Lower leg skin (tissue), 3 donors: ENCODE measurements around the gene C17orf107.

Experiments used
- POLR2A ChIP-seq, 2 donors: fragments of 450-650 bp; IDR thresholded peaks; one replicate each; pipeline ENCODE4 v1.6.1; 2016 to 2017; ENCODE audit warnings: antibody characterized with exemption in 2 of 2, mild to moderate bottlenecking in 1 of 2, moderate library complexity in 1 of 2
- TF ChIP-seq, protein P1 (sequence below), 3 donors: fragments of 450-650 bp; IDR thresholded peaks; one replicate each; pipeline ENCODE4 v1.5.1; 2016; ENCODE audit warnings: antibody characterized with exemption in 3 of 3, mild to moderate bottlenecking in 3 of 3, moderate library complexity in 2 of 3

DNA sequence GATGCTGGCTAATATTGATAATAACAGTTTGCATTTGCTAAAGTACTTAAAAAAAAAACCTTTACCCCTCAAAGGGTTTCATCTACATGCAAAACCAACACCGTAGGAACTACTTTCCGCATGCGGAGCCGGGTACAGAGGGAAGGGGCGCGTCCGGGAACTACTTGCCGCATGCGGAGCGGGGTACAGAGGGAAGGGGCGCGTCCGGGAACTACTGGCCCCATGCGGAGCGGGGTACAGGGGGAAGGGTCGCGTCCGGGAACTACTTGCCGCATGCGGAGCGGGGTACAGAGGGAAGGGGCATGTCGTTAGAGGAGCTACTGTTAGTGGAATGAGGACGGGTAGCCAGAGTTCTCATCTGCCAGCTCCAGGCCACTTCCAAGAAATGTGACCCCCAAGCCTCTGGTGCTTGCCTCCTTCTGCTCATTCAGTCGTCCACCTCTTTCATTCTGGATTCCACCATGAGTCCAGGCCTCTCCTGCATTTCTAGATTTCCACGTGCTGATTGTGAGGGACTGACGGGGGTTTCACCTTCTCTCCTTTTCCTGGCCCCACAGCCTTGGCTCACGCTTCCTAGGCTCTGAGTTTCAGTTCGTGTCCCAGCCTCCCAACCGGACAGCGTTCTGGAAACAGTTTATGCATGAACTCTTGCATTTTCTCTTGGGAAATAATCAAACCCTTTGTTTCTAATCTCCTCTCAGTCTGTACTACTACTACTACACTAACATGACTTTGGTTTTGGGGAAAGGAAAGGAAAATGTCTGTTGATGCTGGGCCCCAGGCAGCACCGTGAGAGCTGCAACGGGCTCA, 39.3 kb upstream of the C17orf107 start:
- TF ChIP-seq, protein P1, sequence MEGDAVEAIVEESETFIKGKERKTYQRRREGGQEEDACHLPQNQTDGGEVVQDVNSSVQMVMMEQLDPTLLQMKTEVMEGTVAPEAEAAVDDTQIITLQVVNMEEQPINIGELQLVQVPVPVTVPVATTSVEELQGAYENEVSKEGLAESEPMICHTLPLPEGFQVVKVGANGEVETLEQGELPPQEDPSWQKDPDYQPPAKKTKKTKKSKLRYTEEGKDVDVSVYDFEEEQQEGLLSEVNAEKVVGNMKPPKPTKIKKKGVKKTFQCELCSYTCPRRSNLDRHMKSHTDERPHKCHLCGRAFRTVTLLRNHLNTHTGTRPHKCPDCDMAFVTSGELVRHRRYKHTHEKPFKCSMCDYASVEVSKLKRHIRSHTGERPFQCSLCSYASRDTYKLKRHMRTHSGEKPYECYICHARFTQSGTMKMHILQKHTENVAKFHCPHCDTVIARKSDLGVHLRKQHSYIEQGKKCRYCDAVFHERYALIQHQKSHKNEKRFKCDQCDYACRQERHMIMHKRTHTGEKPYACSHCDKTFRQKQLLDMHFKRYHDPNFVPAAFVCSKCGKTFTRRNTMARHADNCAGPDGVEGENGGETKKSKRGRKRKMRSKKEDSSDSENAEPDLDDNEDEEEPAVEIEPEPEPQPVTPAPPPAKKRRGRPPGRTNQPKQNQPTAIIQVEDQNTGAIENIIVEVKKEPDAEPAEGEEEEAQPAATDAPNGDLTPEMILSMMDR (IDR thresholded peaks at IDR 0.05), result no peak
- TF ChIP-seq POLR2A (IDR thresholded peaks at IDR 0.05), result no peak
